Measurements from ENCODE around the gene CACNB2.

DNA sequence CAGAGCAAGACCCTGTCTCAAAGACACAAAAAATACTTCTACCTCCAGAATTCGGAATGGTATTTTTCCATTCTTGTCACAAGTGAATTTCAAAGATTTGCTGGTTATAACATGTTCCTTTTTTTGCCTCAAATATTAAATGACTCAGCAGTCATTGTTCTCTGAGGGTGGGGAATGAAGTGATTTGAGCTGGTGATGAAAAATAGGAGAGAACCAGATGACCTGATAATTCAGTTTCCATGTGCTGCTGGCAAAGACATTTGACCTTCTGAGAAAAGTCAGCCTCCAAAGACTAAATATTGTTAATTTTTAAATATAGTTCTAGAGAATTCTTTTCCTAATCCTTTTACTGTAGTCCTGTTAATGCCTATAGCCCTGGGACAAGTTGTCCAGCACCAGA, 78.9 kb downstream of the CACNB2 start:
- TF ChIP-seq, protein P1, sequence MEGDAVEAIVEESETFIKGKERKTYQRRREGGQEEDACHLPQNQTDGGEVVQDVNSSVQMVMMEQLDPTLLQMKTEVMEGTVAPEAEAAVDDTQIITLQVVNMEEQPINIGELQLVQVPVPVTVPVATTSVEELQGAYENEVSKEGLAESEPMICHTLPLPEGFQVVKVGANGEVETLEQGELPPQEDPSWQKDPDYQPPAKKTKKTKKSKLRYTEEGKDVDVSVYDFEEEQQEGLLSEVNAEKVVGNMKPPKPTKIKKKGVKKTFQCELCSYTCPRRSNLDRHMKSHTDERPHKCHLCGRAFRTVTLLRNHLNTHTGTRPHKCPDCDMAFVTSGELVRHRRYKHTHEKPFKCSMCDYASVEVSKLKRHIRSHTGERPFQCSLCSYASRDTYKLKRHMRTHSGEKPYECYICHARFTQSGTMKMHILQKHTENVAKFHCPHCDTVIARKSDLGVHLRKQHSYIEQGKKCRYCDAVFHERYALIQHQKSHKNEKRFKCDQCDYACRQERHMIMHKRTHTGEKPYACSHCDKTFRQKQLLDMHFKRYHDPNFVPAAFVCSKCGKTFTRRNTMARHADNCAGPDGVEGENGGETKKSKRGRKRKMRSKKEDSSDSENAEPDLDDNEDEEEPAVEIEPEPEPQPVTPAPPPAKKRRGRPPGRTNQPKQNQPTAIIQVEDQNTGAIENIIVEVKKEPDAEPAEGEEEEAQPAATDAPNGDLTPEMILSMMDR (IDR thresholded peaks at IDR 0.05), result no peak
- TF ChIP-seq POLR2A (IDR thresholded peaks at IDR 0.05), result no peak

Data from adrenal gland (tissue), 5 donors.